HuH-7.5 (cell line): ENCODE results near the gene SFT2D3.

ENCODE experiments used
- DNase-seq: peaks from one replicate; pipeline ENCODE4 v3.0.0; 2011; ENCODE audit warnings: low spot score

SFT2D3 gene

DNA sequence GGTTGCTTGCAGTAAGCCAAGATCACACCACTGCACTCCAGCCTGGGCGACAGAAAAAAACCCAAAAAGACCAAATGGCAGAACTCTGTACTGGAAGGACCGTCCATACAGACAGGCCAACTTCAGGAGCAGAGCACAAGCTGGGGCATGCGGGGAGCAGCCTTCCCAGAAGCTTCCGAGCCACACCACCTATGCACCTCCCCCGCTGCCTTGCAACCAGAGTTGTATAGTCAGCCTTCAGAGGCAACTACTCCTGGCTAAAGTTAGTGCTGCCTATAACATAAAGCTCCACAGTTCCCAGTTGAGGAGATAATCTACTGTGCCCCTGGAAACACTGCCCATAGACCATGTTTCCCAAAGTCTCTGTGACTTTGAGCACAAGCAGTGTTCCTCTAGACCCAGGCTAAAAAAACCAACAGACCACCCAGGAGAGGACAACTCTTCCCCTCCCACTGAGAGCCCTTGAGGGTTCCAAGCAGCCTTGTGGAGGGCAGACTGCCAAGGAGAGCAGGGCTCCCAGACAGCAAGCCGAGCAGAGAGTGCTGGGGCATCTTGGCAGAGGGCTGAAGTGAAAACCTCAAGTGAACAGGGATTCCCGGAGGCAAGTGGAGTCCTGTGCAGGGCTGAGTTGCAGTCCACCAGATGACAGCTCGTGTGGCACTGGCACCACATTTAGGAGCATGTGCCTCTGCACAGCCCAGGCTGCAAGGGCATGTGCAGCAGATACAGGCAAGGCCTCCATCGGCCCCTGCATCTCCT, 6.8 kb downstream of the SFT2D3 start:
- no peak for DNase-seq

DNA sequence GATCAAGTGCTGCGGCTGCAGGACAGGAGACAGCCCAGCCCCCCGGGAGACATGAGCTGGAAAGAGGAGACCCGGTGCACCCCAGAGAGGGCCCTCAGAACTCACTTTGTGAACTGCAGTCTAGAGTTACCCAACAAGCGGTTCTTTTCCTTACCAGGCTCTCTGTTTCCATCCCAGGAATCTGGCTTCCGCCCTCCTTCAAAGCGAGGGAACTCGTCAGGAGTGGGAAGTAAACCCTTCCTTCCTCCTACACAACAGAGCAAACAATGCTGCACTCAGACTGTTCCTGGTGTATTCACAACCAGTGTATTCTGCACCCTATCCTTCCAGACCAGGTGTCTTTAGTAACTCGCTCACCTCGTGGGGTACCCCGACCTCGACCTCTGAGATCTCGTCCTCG, 8.0 kb downstream of the SFT2D3 start:
- DNase-seq, result no peak

DNA sequence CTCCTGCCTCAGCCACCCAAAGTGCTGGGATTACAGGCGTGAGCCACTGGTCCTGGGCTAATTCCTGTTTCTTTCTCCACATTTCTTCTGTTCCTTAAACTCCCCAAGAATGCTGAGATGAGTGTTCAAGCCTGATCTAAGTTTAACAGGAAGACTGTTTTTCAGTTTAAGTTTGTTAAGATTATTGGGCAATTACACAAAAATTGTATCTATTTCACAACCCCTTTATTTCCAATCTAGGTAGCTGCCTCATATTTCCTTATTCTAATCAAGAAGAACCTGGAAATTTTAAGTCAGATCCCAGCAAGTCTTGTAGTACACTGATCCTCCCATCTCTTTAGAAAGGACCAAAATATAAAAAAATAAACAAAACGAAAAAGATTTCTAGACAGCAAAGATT, 11.7 kb downstream of the SFT2D3 start:
- no peak for DNase-seq

DNA sequence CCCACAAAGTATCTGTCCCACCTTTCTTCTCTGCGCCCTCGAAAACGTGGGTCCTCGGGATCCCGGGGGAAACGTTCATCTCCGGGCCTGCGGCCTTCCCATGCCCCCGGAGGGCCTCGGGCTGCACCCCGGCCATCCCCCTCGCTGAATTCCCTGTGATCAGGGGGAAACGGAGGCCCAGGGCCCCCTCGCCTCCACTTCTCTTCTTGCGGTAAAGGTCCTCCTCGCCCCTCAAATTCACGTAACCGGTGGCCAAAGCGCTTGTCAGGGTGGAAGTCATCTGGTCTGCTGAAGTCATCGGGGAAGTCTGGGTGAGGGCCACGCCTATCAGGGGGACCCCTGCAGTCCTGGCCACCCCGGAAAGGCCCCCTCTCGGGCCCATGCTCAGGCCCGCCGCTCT, 12.3 kb downstream of the SFT2D3 start:
- DNase-seq, result no peak

DNA sequence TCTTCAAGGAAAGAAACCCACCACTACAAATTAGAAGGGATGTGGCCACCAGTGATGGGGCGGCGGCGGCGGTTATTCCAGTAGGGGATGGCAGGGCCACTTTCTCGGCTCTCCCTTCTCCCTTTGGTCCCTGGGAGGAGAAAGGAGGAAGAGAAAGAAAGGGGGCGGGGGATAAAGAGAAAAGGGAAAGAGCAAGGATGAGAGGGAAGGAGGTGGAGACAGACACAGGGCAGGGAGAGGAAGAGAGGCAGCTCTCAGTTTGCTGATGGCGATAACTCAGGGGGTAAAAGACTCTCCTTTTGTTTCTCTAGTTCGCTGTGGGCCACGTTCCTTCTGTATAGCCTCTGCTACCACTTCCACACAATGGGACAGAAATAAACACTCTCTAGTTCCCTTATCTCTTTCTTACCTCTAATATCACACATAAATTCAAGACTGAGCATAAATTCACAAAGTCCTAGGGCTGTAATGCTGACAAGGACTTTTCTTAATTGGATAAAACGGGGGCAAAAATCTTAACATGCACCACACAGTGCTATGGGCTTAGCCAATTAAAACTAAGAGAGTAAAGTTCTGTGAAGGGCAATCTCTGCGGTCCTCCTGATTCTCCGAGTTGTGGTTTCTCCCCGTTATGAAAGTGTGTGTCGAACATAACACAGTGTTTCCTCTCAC, 14.6 kb downstream of the SFT2D3 start:
- DNase-seq, result no peak

DNA sequence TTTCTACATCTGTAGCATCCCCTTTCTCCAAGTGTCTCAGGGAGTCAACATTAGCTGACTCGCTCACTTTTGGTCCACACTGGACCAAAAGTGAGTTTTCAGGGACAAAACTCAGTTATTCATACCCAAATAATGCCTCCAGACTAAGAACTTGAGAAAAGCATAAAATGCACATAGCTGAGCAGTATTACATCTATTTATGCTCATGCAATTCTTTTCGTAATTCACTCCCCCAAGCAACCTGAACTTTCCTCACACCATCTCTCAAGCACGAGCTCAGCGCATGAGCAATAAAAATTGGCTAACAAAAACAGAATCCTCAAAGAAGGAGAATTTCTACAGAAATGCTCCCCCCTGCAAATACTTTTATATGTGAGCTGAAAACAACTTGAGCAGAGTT, 17.0 kb downstream of the SFT2D3 start:
- no peak for DNase-seq

DNA sequence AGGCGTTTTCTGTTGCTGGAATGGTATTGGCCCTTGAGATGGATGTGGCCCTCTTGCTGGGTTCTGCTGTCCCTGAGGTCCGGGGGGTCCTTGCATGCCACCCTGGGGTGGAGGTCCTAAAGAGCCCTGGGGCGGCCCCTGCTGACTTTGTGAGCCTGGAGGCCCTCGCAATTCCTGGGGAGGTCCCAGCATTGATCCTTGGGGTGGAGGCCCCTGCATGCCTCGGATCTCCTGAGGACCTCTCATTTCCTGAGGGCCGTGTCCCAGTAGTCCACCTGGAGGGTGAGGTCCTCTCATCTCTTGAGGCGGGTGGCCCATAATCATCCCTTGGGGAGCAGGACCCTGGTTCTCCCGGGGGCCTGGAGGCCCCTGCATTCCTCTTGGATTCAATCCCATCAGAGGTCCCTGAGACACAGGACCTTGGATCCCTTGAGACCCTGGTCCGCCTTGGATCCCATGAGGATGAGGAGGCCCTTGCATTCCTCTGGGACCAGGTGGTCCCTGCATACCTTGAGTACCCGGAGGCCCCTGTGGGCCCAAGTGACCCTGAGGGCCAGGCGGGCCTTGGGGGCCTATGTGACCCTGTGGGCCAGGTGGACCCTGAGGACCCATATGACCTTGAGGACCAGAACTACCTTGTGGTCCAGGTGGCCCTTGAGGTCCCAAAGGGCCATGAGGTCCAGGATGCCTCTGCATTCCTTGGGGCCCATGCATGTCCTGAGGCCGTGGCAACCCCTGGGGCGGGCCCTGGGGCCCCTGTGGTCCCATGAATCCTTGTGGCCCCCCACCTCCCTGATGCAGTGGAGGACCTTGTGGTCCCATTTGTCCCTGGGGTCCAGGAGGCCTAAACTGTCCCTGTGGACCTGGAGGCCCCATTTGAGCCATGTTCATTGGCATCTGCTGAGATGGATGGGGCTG, 18.3 kb downstream of the SFT2D3 start:
- DNase-seq, result no peak

DNA sequence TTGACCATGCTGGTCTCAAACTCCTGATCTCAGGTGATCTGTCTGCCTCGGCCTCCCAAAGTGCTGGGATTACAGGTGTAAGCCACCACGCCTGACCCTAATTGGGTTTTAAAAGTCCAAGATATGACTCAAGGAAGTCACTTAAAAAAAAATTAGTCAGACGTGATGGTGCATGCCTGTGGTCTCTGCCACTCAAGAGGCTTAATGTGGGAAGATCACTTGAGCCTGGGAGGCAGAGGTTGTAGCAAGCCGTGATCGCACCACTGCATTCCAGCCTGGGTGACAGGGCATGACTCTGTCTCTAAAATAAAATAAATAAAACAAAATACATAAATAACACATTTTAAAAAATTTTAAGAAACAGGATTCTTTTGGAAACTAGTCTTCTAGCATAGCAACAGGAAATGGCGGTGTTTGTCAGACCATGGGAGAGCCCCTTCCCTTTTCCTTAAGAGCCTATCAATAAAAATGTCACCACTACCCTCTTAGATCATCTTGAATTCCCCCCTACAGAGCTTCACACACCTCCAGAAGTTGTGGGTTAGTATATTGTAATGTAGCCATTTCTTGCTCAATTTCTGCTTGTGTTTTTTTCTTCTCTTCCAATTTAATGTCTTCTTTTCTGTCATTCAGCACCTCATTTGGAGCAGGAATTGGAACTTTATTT, 20.1 kb downstream of the SFT2D3 start:
- no peak for DNase-seq

DNA sequence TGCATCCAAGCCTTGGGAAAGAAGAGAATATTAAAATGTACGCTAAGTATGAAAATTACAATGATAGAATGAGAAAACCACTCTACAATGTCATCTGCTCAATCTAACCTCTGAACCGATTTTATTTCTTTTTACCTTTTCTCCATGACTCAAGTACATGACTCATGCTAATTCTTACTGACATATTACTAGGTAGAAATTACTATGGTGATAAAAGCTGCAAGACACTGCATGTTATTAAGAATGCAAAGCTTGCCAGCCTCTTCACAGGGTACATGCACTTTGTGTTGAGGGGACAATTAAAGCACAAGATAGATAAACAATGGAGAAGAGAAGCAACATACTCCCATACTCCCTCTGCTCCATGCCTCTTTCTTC, 20.7 kb downstream of the SFT2D3 start:
- no peak for DNase-seq

DNA sequence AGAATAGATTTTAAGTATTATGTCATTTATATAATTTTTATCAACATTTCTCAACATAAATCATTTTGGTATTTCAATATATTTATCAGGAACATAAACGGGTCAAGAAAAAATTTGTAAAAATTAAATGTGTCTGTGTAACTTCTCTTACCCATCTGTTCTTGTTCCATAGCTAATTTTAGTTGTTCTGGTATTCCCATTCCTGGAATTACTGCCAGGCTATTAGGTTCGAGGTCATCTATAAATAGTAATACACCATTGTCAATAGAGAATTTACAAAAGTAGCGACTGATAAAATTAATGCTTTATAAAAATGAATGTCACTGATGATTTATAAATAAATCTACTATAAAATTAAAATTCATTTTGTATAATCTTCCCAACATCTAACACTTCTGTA, 21.5 kb downstream of the SFT2D3 start:
- DNase-seq, result no peak

DNA sequence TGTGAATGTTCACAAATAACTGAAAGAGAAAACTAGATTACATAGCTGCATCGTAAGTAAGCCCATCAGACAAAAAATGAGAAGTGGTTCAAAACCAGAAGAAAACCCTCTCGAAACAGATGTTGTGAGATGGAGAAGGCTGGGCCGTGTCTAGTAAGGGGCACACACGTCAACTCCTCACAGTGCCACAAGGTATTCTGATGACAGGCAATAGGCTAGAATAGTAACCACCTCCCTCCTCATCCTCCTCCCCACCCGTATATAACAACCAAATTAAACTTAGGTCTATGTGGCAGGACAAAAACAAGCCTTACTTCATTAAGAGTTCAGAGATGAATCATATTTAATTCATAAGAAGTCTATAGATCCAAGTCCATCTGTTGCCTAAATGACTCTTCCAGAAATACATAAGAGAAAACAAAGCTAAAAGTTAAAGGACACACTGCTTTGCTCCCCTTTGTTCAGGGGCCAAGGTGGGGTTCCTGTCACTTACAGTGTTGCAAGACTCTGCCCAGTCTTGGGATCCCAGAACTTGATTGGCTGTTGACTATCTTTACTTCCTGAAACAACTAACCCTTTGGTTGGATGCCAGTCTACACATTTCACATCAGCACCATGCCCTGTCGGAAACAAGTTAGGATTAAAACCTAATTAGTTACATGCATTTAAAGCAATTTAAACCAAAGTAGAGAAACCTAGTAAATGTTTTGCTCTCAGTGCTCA, 25.0 kb downstream of the SFT2D3 start:
- no peak for DNase-seq

DNA sequence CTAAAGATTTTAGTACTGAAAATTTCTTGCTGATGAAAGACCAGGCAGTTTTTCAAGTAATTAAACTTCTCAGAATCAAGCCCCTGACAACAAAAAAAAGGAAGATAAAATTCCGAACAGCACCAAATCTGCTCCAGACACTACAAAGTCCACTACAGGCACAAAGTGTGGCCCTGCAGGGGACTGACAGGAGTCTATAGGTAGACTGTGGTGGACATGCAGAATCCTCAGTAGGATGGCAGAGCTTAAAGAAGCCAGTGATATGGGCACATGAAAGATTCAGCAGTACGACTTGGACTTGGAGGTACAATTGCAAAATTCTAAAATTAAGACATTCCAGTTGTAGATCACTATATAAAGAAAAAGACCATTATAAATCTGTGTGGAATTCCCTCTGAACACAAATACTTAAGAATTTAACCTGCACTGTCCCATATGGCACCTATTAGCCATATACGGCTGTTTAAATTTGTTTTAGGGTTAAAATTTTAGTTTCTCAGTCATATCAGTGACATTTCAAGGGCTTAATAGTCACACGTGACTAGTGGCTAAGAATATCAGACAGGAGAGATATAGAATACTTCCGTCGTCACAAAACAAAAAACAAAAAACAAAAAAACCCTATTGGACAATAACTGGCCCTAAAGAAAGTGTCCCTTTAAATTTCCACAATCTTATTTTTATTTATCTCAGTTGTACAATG, 32.0 kb downstream of the SFT2D3 start:
- no peak for DNase-seq

DNA sequence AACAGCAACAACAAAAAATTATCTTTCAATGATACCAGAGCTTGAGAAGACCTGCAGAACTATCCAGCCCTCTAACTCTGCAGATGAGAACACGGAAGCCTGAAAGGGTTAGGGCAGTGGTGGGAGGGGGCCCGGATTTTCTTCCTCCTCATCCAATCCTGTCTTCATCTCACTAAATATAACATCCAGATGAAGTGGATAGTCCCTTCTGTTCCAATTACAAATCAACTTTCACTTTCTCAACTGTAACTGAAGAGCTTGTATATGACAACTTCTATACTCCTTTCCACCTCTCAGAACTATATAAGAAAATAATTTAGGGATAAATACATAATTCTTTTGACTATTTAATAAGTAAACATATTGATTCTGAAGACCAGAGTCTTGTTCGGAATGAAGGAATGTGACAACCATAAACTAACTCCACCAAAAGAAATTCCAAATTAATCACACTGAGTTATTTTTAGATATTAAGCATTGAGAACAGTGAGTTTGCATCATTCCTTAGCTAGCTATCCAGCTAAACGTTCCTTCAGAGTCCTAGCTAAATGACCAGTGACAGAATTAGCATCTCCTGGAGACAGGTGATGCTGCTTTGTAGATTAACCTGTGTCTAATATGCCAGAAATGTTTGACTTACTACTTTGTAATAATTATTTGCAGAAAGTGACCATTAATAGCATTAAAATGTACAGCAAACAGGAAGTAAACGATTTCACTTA, 32.7 kb downstream of the SFT2D3 start:
- DNase-seq, result no peak

DNA sequence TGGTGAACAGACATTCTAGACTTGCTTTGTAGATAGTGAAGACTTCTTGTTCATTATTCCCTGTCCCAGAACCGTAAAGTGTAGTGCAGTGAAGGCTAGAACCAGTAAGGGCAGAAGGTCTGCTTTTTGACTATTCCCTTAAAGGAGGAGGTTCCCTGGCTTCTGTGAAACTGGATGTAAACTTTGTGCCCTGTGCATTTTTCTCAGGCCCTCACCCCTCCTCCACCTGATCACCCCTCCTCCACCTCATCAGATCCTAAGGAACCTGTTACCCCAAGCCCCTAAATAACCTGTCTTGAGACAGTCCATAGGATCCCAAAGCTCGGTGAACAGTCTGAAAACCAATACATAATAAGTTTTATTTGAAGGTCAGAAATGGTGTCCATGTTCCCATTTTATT, 33.7 kb downstream of the SFT2D3 start:
- no peak for DNase-seq

DNA sequence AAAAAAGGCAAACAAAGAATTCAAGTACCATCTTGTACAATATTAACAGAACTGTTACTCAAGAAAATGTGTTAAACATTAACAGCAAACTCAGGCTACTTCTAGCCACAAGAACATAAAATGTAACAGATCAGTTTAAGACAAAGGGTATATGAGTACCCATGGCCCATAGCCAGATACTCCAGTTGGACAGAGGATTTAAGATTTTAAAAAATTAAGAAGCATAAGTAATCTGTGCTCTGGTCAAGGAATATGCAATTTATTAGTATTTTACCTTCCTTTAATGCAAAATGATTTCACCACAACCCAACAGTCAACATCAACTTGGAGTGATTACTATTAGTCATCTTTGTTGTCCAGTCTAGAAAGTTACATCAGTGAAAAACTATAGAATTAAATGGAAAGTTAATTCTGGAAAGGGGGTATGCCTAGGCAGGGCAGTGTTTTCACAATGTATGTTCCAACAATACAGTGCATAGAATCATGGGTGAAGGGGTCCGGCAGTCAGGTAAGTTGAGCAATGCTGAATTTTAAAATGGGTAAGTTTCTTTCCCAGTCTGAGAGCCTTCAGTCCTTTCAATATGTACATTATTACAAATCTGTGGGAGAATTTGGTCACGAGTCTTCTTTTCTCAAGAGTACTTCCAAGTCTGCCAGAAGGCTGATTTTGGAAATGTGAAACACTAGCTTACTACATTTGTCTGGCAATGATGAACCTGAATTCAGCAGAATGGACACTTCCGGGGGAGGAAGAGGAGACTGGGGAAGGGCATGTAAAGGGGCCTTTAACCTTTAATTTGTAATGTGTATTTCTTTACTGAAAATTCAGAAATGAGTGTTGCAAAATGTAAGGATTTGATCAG, 34.5 kb downstream of the SFT2D3 start:
- DNase-seq, result no peak

DNA sequence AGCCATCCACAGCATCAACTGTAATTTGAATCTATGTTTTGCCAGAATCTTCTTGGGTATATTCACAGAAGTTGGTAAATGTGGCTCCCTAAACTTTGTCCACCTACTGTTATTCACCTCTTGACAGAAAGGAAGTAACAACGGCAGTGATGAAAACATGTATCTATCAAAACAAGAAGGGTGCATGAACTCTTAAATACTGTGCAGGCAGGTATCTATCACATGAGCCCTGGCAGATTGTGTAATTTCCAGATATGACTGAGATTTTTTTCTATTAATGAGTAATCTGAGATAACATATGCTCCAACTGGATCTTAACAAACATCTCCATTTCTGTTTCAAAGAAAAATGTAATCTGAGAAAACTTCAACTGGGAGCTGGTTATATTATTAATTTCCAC, 36.6 kb downstream of the SFT2D3 start:
- DNase-seq, result no peak

DNA sequence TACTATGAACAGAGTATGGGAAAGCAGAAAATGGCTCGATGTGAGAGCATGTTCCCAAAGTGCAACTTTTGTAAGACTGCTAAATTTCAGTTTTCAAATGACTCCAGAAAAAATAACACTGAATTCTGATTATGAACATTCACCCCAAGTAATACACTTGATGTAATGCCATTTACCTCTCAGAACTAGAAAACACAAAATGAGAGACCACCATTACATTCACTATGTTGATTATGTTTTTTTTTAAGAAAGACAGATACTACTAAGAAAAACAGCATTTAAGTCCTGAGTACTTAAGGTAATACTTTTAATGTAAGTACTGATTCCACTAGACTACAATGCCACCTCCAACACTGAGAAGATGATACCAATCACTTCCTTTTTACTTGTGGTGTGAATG, 38.5 kb downstream of the SFT2D3 start:
- DNase-seq, result no peak

DNA sequence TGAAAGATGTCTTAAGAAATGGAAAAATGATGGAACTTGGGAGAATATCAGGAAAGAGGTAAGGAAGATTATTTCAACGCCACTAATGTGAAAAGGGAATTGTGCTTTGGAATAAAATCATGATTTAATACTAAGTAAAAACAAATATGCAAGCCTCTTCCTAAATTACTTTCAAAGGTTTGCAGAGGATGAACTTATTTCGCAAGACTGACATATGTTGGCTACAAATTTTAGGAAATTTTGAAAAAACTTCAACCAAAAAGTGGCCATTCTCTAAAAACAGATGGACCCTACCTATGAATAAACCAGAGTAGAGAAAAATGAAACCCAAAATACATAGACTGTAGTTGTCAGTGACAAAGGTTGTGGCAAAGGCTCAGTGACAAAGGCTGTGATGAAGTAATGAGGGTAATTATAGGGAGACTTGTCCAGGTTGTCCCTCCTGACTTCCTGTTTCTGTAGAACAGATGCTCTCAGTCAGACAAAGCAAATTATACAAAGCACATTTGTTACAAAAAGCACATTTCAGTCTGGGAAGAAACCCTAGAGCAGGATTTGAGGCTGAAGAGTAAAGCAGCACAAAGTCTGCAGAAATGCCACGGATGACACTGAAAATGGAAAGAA, 39.5 kb downstream of the SFT2D3 start:
- no peak for DNase-seq

DNA sequence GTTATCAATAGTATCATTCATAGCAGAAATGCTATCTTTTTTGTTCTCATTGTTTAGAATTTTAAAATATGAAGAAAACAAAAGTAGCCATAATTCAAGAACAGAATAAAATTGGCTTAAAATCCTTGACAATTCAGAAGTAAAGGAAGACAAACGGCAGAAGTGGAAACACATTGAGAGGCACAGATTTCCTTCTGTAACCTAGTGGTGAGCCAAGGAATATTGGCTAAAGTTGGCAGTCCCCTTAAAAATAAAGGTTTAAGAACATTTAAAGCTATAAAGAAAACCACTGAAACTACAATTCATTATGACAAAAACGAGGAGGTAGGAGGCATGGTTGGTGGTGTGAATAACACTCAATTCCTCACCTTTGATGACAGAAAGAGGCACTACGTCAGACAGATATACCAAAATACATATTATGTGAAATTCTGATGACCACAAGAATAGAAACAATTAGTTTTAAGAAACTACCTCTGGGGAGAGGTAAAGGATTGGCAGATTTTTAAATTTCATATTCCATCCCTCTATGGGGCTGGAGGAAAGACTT, 42.3 kb downstream of the SFT2D3 start:
- DNase-seq, result no peak
